Raji (cell line): Measurements from ENCODE around the gene FXYD1.

Experiments used
- POLR2A ChIP-seq: IDR thresholded peaks from 2 replicates; pipeline ENCODE4 v1.6.1; 2011; ENCODE audit warnings: low read depth, low read length, control low read depth; ENCODE audit not compliant: insufficient read depth

The FXYD1 gene

GRCh38 chr19:35128398-35129057 is 10.1 kb upstream of the FXYD1 start:
- no peak for TF ChIP-seq POLR2A

DNA sequence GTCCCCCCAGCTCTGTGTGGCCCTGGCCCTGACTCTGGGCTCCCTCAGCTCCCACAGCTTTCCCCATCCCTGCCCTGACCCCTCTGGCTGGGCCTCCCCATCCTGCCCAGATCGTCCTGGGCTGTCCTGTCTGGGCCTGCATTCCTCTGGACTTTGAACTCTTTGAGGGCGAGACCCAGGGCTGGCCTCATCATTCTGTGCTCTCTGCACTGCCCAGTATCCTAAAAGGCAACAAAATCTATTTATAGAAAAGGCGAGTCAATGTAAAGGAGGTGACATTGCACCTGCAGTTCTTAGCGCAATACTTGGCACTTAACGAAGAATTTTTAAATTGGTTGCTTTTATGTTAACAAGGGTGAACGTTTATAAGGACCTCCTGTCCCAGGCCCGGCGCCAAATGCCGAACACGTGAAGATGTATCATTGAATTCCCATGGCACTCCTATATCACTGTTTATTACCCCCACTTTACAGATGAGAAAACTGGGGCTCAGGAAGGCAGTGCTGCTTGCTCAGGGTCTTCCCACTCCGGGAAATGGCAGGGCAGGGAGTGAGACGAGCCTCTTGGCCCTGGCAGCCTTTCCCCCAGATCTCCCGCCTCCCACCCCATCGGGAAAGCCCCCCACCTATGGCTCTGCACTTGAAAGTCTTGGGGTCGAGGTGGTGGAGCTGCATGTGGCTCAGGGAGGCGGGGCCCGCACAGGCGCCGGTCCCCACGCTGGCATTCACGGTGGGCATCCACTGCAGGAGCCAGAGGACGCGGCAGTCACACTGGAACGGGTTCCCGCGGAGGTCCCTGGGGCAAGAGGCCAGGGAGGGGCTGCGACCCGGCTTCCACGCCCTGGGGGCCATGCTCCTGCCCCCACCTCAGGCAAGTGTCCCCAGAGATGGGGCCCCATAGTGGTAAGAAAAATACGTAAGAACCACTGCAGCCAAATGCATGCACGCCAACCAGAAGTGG is 7.6 kb upstream of the FXYD1 start:
- no peak for TF ChIP-seq POLR2A

DNA sequence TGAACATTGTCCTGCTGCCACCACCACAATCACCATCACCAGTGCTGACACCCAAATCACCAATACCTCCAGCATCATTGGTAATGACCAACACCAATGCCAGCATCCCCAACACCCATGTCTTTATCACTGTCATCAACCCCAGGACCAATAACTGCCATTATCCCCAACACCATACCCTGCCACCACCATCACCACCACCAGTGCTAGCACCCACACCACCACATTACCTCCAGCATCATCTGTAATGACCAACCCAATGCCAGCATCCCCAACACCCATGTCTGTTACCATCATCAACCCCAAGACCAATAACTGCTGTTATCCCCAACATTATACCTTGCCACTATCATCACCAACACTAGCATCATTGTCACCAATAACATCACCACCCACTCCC is 6.4 kb upstream of the FXYD1 start:
- no peak for TF ChIP-seq POLR2A

DNA sequence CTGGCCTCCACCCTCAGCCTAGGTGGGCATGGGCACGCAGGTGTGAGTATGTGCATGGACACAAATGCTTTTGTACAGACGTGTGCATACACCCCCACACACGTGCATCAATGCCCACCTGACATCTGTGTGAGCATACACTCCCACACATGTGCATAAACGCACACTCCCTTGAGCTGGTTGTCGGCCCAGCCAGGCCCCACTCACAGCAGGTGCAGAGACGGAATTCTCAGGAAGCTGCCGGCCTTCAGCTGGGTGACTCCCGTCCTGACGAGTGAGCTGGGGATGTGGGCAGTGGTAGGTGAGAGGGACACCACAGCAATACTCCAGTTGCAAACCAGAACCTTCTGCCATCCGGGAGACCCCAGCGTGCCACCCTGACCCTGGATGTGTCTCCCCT is 4.8 kb upstream of the FXYD1 start:
- no peak for TF ChIP-seq POLR2A

DNA sequence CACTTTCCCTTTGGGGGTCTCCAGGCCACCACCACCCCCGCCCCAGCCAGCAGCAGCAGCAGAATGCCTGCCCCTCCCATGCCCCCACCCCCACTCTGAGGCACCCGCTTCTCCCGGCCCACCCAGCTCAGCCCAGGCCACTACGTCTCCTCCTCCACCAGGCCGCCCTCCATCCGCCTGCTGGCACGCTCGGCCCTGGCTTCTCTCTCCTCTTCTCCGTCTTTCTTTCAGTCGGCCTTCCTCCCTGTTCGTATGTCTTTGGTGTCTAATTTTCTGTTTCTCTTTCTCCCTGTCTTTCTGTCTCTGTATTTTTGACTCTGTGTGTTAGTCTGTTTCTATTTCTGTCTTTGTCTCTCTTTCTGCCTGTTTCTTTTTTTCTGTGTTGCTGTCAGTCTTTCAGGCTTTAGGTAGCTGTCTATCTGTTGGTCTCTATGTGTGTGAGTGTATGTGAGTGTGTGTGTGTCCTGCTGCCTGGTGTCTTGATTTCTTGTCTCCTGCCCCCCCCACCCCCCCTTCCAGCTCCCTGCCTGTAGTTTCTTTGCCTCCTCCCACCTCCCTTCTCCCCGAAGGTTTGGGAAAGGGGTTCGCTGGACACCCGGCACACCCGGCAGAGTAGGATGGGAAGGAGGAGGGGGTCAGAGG is 3.9 kb upstream of the FXYD1 start, which contains the start of gene LGI4:
Gene LGI4 (minus strand): TSS at position 459 of the 642 bp plus-strand sequence. CDS start 379 bp downstream, at position 80.
- no peak for TF ChIP-seq POLR2A

DNA sequence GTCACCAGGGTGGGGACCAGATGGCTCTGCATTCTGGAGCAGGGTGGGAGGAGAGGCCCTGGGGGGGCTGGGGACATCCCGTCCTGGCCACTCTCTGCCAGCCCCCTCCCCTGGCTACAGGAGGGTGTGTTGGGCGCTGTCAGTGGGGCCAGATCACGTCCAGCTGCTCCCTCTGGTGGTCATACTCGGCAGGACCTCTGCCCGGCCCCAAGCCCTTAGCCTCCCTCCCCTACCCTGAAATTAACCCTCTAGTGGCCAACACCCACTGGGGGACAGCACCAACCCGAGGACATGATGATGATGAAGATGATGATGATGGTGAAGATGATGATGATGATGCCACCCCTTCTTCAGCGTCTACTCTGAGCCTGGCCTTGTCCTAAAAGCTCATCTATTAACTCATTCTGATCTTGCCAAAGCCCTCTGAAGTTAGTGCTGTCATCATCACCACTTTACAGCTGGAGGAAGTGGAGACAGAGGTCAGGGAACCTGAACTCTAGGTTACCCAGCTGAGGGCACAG is 3.2 kb upstream of the FXYD1 start:
- TF ChIP-seq POLR2A: no peak

DNA sequence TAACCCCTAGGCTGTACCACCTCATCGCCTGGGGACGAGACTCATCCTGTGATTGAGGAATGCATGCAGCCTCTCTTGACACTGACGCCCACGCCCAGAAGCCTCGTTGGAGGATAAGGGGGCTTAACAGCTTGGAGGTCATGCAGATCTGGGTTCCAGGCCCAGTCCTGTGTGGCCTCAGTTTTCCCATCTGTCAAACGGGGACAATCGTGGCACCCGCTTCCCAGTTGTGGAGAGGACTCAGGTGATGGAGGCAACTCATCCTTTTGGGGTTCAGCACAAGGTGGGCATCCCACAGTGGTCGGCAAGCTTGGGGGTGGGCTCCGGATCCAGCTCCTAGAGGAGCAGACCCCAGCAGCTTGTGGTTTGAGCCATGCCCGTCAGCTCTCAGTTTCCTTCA is 2.4 kb upstream of the FXYD1 start:
- no peak for TF ChIP-seq POLR2A

- no peak for TF ChIP-seq POLR2A
Measured at GRCh38 chr19:35136977-35137702, 1.5 kb upstream of the FXYD1 start.

DNA sequence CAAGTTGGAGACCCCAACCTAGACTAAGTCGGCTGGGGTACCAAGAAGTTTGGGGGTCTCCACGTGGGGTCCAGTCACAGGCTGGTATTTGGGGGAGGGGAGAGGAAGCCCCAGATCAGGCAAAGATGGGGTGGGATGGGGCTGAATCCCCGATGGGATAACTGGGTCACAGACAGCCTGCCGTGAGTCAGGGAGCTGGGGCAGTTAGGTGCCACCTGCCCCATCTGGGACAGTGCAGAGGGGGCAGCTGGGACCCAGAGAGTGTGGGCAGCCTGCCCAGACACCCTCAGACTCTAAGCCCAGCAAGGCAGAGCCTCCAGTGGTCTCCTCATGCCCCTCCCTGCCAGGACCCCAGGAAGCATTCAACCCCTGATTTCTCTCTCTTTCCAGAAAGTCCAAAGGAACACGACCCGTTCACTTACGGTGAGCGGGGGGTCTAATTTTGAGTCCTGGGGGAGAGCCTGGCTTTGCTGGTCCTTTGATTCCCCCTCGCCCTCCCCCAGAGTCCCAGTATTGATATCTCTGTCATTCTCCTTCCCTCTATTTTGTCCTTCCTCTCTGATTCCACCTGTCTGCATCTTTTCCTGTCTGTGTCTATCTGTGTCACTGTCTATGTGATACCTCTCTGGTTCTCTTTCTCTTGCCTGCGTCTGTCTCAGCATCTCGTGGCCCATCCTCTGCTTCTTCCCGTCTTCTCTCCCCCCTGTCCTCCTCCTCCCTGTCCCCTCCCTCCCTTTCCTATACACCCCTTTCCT is 1.8 kb downstream of the FXYD1 start:
- no peak for TF ChIP-seq POLR2A

DNA sequence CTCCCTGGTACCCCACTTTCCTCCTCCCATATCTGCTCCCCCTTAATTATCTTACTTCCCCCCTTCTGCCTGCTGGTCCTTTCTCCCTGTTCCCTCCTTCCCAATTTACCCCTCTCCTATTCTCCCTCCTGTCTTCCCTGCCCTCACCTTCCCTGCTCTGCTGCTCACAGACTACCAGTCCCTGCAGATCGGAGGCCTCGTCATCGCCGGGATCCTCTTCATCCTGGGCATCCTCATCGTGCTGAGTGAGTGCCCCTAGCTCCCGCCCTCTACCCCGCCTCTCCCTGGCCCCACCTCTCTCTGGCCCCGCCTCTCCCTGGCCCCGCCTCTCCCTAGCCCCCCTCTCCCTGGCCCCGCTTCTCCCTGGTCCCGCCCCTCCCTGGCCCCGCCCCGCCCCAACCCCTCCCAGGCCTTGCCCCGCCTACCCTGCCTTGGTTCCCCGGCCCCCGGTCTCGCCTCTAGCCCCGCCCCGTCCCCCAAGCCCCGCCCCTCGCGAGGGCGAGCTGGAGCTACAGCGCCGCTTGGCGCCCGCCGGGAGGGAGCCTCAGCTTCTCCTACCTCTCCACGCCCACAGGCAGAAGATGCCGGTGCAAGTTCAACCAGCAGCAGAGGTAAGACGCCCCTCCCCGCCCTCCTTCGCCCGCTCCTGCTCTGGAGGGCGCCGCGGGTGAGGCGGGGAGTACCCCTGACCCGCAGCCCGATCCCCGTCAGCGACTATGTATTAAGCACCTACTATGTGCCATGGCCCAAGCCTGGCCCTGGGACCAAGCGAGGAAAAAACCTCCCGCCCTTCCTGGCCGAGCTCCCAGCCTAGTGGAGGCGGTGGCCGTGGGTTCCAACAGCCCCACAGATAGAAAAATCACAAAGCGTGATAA is 2.6 kb downstream of the FXYD1 start:
- 0 out of 2 replicates have a peak, but pooled peaks have one; percentile 32 for TF ChIP-seq POLR2A

GRCh38 chr19:35141837-35142605 is 3.4 kb downstream of the FXYD1 start:
- no peak for TF ChIP-seq POLR2A

- TF ChIP-seq POLR2A: no peak
Measured at GRCh38 chr19:35142606-35143230, 4.1 kb downstream of the FXYD1 start.
